Measurements from ENCODE around the gene YY1. TPM values are rescaled to one million over a fixed set of nuclear protein-coding genes. Genes with fewer than 3 reads are reported as not detected.
"Not testable (repeated sequence)": the region's sequence is repeated elsewhere in the genome, so short reads cannot be mapped to it uniquely, and the experiment has no call there.

The YY1 gene
- total RNA-seq, 1 experiment from 2014 or later = 83.1 TPM

DNA sequence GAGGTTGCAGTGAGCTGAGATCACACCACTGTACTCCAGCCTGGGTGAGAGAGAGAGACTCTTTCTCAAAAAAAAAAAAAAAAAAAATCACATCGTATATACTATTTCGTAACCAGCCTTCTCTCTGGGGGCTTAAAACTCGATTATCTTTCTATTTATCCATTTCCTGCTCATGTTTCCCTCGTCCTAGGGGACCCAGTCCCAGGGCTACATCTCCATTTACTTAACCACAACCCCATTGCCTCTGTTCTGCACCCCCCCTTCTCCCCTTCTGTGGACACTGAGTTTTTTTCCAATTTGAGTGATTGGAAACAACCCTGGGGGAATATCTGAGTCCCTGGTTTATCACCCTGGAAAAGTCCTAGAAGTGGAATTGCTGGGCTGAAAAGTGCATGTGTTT is 36.2 kb upstream of the YY1 start (continued):
- TF ChIP-seq, protein P1, sequence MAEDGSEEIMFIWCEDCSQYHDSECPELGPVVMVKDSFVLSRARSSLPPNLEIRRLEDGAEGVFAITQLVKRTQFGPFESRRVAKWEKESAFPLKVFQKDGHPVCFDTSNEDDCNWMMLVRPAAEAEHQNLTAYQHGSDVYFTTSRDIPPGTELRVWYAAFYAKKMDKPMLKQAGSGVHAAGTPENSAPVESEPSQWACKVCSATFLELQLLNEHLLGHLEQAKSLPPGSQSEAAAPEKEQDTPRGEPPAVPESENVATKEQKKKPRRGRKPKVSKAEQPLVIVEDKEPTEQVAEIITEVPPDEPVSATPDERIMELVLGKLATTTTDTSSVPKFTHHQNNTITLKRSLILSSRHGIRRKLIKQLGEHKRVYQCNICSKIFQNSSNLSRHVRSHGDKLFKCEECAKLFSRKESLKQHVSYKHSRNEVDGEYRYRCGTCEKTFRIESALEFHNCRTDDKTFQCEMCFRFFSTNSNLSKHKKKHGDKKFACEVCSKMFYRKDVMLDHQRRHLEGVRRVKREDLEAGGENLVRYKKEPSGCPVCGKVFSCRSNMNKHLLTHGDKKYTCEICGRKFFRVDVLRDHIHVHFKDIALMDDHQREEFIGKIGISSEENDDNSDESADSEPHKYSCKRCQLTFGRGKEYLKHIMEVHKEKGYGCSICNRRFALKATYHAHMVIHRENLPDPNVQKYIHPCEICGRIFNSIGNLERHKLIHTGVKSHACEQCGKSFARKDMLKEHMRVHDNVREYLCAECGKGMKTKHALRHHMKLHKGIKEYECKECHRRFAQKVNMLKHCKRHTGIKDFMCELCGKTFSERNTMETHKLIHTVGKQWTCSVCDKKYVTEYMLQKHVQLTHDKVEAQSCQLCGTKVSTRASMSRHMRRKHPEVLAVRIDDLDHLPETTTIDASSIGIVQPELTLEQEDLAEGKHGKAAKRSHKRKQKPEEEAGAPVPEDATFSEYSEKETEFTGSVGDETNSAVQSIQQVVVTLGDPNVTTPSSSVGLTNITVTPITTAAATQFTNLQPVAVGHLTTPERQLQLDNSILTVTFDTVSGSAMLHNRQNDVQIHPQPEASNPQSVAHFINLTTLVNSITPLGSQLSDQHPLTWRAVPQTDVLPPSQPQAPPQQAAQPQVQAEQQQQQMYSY (CRISPR knock-in tag; IDR thresholded peaks at IDR 0.05) = no peak
- TF ChIP-seq CBFB (CRISPR knock-in tag; IDR thresholded peaks at IDR 0.05; ENCODE audit: low read depth) = no peak
- TF ChIP-seq, protein P2, sequence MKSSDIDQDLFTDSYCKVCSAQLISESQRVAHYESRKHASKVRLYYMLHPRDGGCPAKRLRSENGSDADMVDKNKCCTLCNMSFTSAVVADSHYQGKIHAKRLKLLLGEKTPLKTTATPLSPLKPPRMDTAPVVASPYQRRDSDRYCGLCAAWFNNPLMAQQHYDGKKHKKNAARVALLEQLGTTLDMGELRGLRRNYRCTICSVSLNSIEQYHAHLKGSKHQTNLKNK (CRISPR knock-in tag; IDR thresholded peaks at IDR 0.05) = no peak

DNA sequence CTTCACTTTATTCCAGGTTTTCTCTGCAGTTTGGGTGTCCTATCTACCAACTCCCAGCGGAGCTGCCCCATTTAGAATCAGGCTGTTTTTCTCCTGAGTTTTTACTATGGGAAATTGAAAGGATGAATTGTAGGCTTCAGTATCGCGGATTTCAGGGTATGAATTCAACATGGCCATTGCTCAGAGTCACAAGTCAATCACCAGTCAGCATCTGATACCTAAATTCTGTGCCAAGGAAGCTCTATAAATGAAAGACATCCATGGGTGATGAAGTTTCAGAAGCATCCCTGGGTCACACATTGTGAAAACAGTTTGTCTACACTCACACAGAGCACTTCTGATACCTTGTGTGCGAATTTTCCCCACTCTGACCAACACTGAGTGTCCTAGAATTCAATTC is 35.8 kb upstream of the YY1 start:
- Mint-ChIP-seq H3K27me3 (ENCODE audit: low read depth) (no peaks in the 10 kb centered on the region; the same call in 1 of the 2 replicates), H3K36me3 (peaks cover 5% of the 10 kb centered on the region), H3K4me1 (peaks cover 8% of the 10 kb centered on the region), H3K4me3 (no peak overlapping the region), H3K27ac (no peak overlapping the region), H3K9me3 (peaks cover 6% of the 10 kb centered on the region)
- POLR2A ChIA-PET = no interaction called here
- DNase-seq (ENCODE audit: low spot score) (no peak), ATAC-seq (no peak)
- no peak for TF ChIP-seq ZNF423 (CRISPR knock-in tag; IDR thresholded peaks at IDR 0.05)
- no peak for TF ChIP-seq CBFB (CRISPR knock-in tag; IDR thresholded peaks at IDR 0.05; ENCODE audit: low read depth)
- no peak for TF ChIP-seq OVOL2 (CRISPR knock-in tag; IDR thresholded peaks at IDR 0.05; ENCODE audit: borderline replicate concordance)
- TF ChIP-seq, protein P3, sequence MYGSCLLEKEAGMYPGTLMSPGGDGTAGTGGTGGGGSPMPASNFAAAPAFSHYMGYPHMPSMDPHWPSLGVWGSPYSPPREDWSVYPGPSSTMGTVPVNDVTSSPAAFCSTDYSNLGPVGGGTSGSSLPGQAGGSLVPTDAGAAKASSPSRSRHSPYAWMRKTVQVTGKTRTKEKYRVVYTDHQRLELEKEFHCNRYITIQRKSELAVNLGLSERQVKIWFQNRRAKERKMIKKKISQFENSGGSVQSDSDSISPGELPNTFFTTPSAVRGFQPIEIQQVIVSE (CRISPR knock-in tag; IDR thresholded peaks at IDR 0.05; ENCODE audit: borderline replicate concordance) = no peak
- TF ChIP-seq RORB (CRISPR knock-in tag; IDR thresholded peaks at IDR 0.05) = no peak
- TF ChIP-seq, protein P4, sequence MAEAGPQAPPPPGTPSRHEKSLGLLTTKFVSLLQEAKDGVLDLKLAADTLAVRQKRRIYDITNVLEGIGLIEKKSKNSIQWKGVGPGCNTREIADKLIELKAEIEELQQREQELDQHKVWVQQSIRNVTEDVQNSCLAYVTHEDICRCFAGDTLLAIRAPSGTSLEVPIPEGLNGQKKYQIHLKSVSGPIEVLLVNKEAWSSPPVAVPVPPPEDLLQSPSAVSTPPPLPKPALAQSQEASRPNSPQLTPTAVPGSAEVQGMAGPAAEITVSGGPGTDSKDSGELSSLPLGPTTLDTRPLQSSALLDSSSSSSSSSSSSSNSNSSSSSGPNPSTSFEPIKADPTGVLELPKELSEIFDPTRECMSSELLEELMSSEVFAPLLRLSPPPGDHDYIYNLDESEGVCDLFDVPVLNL (CRISPR knock-in tag; IDR thresholded peaks at IDR 0.05; ENCODE audit: borderline replicate concordance, low read depth) = no peak
- CTCF ChIA-PET = interaction anchor here (1.5 to 4.3 kb wide), 2 partner anchors 10 to 12 kb away, joined by 3 to 31 read pairs; no protein-coding TSS in a partner anchor

DNA sequence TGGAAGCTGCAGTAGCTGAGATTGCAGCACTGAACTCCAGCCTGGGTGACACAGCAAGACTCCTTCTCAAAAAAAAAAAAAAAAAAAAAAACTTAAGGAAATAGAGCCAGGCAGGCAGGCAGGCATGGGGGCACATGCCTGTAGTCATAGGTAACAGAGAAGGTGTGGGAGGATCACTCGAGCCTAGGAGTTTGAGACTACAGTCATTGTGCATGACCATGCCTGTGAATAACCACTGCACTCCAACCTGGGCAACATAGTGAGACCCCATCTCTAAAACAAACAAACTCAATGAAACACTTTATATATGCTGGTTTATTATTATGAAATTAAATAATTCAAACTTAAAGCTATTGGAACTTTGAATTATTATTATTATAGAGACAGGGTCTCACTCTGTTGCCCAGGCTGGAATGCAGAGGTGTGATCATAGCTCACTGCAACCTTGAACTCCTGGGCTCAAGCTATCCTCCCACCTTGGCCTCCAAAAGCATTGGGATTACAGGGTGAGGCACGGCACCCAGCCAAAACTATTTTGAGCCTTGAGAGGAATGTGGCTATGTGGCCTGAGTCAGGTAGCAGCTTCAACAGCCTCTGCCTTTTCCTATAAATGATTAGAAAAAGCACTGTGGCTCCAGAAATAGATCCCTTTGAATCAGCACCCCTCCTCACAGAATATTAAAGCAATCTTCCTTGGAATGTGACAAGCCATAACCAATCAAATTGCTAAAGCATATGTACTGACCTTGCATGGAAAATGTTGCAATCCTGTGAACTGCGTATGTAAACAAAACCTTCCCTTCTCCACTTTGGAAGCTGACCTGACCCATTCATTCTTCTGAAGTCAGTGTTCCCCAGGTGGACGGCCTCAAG is 34.7 kb upstream of the YY1 start:
- Mint-ChIP-seq H3K36me3 (peaks cover 5% of the 10 kb centered on the region), H3K4me3 (no peak overlapping the region), H3K9me3 (peaks cover 6% of the 10 kb centered on the region), H3K4me1 (peaks cover 8% of the 10 kb centered on the region), H3K27ac (no peak overlapping the region), H3K27me3 (ENCODE audit: low read depth) (peaks cover 3% of the 10 kb centered on the region; the same call in 1 of the 2 replicates)
- TF ChIP-seq IRF2 (CRISPR knock-in tag; IDR thresholded peaks at IDR 0.05; ENCODE audit: borderline replicate concordance, low read depth) (no peak), ELF4 (CRISPR knock-in tag; IDR thresholded peaks at IDR 0.05; ENCODE audit: low read depth) (no peak), HMGA2 (CRISPR knock-in tag; IDR thresholded peaks at IDR 0.05) (no peak), NFYB (CRISPR knock-in tag; conservative IDR thresholded peaks at IDR 0.05; ENCODE audit: low read depth) (no peak), NFE2L1 (CRISPR knock-in tag; IDR thresholded peaks at IDR 0.05) (no peak), ZNF121 (CRISPR knock-in tag; IDR thresholded peaks at IDR 0.05) (peak; percentile 63; the same call in 1 of the 2 replicates), GABPB1 (CRISPR knock-in tag; IDR thresholded peaks at IDR 0.05) (peak; percentile 66)
- TF ChIP-seq, protein P5, sequence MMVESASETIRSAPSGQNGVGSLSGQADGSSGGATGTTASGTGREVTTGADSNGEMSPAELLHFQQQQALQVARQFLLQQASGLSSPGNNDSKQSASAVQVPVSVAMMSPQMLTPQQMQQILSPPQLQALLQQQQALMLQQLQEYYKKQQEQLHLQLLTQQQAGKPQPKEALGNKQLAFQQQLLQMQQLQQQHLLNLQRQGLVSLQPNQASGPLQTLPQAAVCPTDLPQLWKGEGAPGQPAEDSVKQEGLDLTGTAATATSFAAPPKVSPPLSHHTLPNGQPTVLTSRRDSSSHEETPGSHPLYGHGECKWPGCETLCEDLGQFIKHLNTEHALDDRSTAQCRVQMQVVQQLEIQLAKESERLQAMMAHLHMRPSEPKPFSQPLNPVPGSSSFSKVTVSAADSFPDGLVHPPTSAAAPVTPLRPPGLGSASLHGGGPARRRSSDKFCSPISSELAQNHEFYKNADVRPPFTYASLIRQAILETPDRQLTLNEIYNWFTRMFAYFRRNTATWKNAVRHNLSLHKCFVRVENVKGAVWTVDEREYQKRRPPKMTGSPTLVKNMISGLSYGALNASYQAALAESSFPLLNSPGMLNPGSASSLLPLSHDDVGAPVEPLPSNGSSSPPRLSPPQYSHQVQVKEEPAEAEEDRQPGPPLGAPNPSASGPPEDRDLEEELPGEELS (CRISPR knock-in tag; IDR thresholded peaks at IDR 0.05) = no peak
- DNase-seq (ENCODE audit: low spot score) (no peak), ATAC-seq (no peak)
- CTCF ChIA-PET = interaction anchor here (0.7 to 4.3 kb wide), 3 partner anchors 11 to 77 kb away, joined by 3 to 31 read pairs (median 3); no protein-coding TSS in a partner anchor
- POLR2A ChIA-PET = interaction anchor here (0.7 to 0.8 kb wide), 2 partner anchors 17 to 43 kb away, joined by 3 to 5 read pairs; no protein-coding TSS in a partner anchor

DNA sequence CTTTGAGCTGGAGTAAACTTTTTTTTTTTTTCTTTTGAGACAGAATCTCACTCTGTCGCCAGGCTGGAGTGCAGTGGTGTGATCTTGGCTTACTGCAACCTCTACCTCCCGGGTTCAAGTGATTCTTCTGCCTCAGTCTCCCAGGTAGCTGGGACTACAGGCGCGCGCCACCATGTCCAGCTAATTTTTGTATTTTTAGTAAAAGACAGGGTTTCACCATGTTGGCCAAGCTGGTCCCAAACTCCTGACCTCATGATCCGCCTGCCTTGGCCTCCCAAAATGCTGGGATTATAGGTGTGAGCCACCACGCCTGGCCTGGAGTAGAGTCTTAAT is 34.1 kb upstream of the YY1 start:
- ATAC-seq; H3K4me3 Mint-ChIP-seq; H3K36me3 Mint-ChIP-seq; H3K4me1 Mint-ChIP-seq; H3K27me3 Mint-ChIP-seq (ENCODE audit: low read depth); H3K27ac Mint-ChIP-seq; DNase-seq (ENCODE audit: low spot score); H3K9me3 Mint-ChIP-seq: not testable (repeated sequence)
- POLR2A ChIA-PET = interaction anchor here (0.7 kb wide), 1 partner anchor 43 kb away, joined by 5 read pairs; no protein-coding TSS in a partner anchor
- CTCF ChIA-PET = interaction anchor here (0.7 to 4.3 kb wide), 3 partner anchors 10 to 76 kb away, joined by 3 to 31 read pairs (median 4); no protein-coding TSS in a partner anchor
